GM18868 (cell line): ENCODE measurements around the gene CYP4A22.
"Not testable (repeated sequence)": the region's sequence is repeated elsewhere in the genome, so short reads cannot be mapped to it uniquely, and the experiment has no call there.

Experiments used
- ATAC-seq: cut with Tn5 transposase; IDR thresholded peaks from one replicate; pipeline ENCODE4 v1.9.1; 2021; ENCODE audit warnings: mild to moderate bottlenecking, moderate library complexity; ENCODE audit not compliant: unreplicated experiment

Gene CYP4A22

DNA sequence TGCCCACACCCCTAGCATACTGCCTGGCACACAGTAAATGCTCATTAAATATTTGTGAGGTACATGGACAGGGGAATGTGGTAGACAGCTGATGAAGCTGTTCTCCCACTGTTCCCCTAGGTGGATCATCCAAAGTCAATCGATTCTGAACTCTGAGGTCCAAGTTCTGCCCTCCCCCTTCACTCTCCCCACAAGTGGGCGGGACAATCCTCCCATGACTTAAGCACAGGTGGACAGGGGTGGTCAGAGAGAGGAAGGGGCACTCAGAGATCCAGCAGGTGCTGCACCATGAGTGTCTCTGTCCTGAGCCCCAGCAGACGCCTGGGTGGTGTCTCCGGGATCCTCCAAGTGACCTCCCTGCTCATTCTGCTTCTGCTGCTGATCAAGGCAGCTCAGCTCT lies at the start of gene CYP4A22:
CYP4A22 (plus strand) TSS at position 244 of the 400 bp plus-strand sequence; CDS start at position 289, 45 bp downstream.
- ATAC-seq: no peak

DNA sequence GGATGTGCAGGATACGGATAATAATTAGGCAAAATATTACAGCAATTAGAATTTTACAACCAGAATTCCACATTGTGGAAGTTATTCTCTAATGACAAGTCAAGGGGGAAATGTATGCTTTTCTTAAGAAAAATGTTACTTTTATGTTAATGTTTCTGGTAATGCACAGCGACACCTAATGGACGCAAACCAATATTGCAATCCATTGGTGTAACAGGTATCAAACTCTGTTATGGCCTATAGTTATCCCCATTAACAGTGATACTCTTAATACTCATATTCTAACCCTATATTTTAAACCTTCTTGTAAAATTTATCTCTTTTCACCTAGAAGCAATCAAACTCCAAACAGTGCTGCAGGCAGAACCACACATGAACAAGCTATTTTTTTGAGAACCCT lies 47.9 kb upstream of the CYP4A22 start:
- ATAC-seq: not testable (repeated sequence)

DNA sequence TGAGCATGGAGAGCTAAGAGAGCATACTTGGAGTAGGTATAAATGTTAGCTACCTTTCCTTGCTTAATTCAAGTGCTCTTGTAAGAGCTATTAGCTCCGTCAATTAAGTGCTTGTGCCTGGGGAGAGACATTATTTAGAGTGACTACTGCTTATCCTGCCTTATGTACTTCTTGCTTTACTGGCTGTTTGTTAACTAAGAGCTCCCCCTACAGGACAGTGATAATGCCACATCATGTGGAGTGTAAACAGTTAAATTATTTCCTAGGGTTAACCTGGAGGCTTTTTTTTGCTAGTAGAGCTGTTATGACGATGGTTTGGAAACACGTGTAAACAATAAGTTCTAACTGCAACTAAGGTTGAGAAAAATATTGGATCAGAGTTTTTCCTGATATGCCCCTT lies 45.8 kb upstream of the CYP4A22 start:
- not testable (repeated sequence) for ATAC-seq

- no peak for ATAC-seq
Observed at GRCh38 chr1:47104816-47105215, 32.4 kb upstream of the CYP4A22 start.

DNA sequence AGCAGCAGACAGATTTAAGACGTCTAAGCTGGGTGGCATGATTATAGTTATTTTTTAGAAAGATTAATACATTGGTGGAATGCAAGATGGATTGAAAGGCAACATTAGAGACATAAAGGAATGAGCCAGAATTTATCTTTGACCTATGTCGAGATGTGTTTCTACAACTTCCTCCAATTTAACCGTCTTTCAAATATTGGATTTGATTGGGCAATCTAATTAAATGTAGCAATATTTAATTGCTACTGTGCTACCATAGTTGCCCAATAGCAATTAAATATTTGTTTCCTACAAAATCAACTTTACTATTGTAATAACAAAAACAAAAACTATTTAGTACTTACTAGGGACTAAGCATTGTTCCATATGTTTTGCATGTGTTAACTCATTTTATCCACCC lies 30.4 kb upstream of the CYP4A22 start:
- ATAC-seq: no peak

GRCh38 chr1:47107851-47108574 lies 29.2 kb upstream of the CYP4A22 start:
- not testable (repeated sequence) for ATAC-seq

- not testable (repeated sequence) for ATAC-seq
Observed at GRCh38 chr1:47109482-47109881, 27.8 kb upstream of the CYP4A22 start.

DNA sequence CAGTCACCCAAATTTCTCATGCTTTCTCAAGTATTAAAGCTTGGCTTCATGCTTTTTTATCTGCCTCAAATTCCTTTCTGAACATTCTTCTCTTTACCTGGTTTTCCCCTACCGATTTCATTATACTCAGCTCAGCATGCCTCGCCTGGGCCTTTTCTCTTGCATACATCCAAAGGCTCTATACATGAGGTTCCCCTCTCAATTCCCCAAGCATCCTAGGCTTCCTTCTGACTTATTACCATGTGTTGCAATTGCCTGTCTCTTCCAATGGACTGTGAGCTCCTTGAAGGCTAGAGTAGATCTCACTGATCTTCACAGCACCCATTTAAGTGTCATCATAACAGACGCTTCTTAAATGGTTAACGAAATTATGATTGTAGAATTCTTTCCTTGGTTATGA lies 24.1 kb upstream of the CYP4A22 start:
- ATAC-seq: no peak

- not testable (repeated sequence) for ATAC-seq
Observed at GRCh38 chr1:47121039-47121438, 16.2 kb upstream of the CYP4A22 start.

DNA sequence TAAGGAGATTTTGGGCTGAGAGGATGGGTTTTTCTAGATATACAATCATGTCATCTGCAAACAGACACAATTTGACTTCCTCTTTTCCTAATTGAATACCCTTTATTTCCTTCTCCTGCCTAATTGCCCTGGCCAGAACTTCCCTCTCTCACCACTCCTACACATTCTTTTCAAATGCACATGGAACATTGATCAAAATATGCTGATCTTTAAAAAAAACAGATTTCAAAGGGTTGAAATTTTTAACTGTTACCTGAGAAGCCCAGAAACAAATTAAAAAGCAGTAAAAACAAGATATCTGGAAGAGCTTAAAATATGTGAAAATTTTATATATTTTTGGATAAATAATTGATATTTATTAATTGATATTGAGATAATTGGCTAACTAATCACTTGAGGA lies 12.4 kb upstream of the CYP4A22 start:
- ATAC-seq: not testable (repeated sequence)

DNA sequence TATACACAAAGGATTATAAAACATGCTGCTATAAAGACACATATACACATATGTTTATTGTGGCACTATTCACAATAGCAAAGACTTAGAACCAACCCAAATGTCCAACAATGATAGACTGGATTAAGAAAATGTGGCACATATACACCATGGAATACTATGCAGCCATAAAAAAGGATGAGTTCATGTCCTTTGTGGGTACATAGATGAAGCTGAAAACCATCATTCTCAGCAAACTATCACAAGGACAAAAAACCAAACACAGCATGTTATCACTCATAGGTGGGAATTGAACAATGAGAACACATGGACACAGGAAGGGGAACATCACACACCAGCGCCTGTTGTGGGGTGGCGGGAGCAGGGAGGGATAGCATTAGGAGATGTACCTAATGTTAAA lies 10.2 kb upstream of the CYP4A22 start:
- ATAC-seq: not testable (repeated sequence)

GRCh38 chr1:47128221-47128620 lies 9.0 kb upstream of the CYP4A22 start:
- no peak for ATAC-seq

DNA sequence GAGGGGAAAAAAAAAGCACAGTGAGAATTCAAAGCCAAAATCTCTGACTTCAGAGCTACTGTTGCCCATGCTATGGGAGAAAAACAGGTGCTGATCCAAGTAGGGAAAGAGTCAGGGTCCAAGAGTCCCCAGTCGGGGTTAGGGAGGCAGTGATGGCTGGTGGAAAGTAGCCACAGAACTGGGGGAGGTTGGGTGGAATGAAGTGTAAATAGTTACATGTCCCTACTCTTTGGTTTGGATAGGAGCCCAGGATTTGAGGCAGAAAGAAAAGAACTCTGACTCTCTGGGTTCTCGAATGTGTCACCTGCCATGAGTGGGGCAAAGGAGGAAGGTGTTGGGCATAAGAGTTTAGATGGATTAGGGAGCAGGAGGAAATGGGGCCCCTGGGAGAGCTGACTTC lies 8.4 kb upstream of the CYP4A22 start:
- ATAC-seq: not testable (repeated sequence)

- not testable (repeated sequence) for ATAC-seq
Observed at GRCh38 chr1:47129489-47130230, 7.6 kb upstream of the CYP4A22 start.

DNA sequence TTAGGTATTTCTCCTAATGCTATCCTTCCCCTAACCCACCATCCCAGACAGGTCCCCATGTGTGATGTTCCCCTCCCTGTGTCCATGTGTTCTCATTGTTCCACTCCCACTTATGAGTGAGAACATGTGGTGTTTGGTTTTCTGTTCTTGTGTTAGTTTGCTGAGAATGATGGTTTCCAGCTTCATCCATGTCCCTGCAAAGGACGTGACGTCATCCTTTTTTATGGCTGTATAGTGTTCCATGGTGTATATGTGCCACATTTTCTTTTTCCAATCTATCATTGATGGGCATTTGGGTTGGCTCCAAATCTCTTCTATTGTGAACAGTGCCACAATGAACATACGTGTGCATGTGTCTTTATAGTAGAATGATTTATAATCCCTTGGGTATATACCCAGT lies 4.6 kb upstream of the CYP4A22 start:
- not testable (repeated sequence) for ATAC-seq

GRCh38 chr1:47137925-47138615 lies 829 bp downstream of the CYP4A22 start:
- no peak for ATAC-seq

- ATAC-seq: not testable (repeated sequence)
Observed at GRCh38 chr1:47140358-47140757, 3.1 kb downstream of the CYP4A22 start.

- ATAC-seq: not testable (repeated sequence)
Observed at GRCh38 chr1:47143654-47144053, 6.4 kb downstream of the CYP4A22 start.

- not testable (repeated sequence) for ATAC-seq
Observed at GRCh38 chr1:47146495-47146894, 9.3 kb downstream of the CYP4A22 start.

GRCh38 chr1:47147047-47147785 lies 10.0 kb downstream of the CYP4A22 start:
- ATAC-seq: no peak

GRCh38 chr1:47149162-47149561 lies 11.9 kb downstream of the CYP4A22 start:
- ATAC-seq: not testable (repeated sequence)
